AG04450 (cell line): ENCODE results near the gene GJD2. TPM values are rescaled to one million over a fixed set of nuclear protein-coding genes. Genes with fewer than 3 reads are reported as not detected.

ENCODE experiments used
- CTCF ChIA-PET: fragments of 300-600, 350-600 bp; formaldehyde crosslinking; extraction: SDS; loops from one replicate; lab custom pipeline; 2022; ENCODE audit warnings: antibody characterized with exemption, inconsistent platforms; lab: Charles Lee
- POLR2A ChIA-PET: fragments of 350-600 bp; formaldehyde crosslinking; extraction: SDS; loops from one replicate; lab custom pipeline; 2021; ENCODE audit warnings: antibody characterized with exemption, inconsistent platforms; lab: Yijun Ruan, JAX
- DNase-seq: peaks from one replicate; pipeline ENCODE4 v3.0.0-alpha.2; 2011; ENCODE audit warnings: low read depth, low spot score
- H3K27ac ChIP-seq: one replicate; pipeline ENCODE4 v1.5.1; 2012; ENCODE audit warnings: low read depth, low read length, control low read depth
- H3K27me3 ChIP-seq: one replicate; pipeline ENCODE4 v1.6.0; 2012; ENCODE audit warnings: low read length; ENCODE audit not compliant: control insufficient read depth, insufficient read depth
- H3K4me3 ChIP-seq: 2 replicates; pipeline ENCODE4 v1.5.1; 2011; ENCODE audit warnings: mild to moderate bottlenecking, low read depth, low read length, control low read depth
- H3K9me3 ChIP-seq: 2 replicates; pipeline ENCODE4 v1.5.1; 2012; ENCODE audit warnings: low read length; ENCODE audit not compliant: control insufficient read depth, insufficient read depth
- polyA plus RNA-seq: library from polyadenylated mRNA; depleted of rRNA; stranded (reverse); fragments of >200 nt; gene quantifications from 2 replicates; pipeline ENCODE4 v1.2.3, GENCODE V29; 2011
- TF ChIP-seq, protein P1 (sequence below): IDR thresholded peaks from 2 replicates; pipeline ENCODE4 v1.5.1; 2011; ENCODE audit warnings: low read depth, low read length, control low read depth, inconsistent platforms

Gene GJD2
- polyA plus RNA-seq, 1 experiment, result not detected

DNA sequence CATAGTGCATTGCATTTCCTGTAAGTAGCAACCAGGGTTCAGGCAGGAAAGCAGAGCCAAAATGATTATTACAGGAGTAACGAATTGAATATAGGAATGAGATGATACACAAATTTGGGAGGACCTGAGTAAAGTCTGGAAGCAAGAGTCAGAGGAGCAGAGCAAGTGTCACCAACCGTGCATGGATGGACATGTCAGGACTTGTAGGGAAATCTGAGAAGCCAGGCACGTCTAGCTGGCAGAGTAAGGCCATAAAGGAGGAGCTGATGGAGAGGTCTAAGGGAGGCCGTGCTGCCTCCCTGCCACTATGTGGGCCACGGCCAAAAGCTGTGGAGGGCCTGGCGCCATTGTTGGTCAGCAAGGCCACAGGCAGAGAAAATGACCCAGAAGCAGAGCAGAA, 22.4 kb downstream of the GJD2 start:
- Histone ChIP-seq H3K27ac (no peak overlapping the region), H3K4me3 (no peak overlapping the region), H3K9me3 (no peaks in the 10 kb centered on the region), H3K27me3 (peaks cover 9% of the 10 kb centered on the region)
- TF ChIP-seq, protein P1, sequence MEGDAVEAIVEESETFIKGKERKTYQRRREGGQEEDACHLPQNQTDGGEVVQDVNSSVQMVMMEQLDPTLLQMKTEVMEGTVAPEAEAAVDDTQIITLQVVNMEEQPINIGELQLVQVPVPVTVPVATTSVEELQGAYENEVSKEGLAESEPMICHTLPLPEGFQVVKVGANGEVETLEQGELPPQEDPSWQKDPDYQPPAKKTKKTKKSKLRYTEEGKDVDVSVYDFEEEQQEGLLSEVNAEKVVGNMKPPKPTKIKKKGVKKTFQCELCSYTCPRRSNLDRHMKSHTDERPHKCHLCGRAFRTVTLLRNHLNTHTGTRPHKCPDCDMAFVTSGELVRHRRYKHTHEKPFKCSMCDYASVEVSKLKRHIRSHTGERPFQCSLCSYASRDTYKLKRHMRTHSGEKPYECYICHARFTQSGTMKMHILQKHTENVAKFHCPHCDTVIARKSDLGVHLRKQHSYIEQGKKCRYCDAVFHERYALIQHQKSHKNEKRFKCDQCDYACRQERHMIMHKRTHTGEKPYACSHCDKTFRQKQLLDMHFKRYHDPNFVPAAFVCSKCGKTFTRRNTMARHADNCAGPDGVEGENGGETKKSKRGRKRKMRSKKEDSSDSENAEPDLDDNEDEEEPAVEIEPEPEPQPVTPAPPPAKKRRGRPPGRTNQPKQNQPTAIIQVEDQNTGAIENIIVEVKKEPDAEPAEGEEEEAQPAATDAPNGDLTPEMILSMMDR, result no peak
- no peak for DNase-seq
- ChIA-PET CTCF (no interaction called here), POLR2A (no interaction called here)

DNA sequence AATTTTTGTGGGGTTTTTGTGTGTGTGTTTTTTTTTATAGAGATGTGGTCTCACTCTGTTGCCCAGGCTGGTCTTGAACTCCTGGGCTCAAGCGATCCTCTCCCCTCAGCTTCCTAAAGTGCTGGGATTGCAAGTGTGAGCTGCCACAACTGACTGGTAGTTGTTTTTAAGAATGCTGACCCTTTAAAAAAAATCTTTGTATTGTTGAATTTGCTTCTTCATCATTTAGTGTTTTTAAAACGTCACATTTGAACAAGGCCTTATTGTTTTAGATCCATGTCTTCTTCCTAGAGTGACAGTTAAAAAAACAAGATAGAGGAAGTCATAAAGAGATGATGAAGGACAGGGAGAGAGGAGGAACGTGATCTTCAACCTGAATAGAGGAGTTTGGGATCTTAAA, 24.1 kb downstream of the GJD2 start:
- ChIA-PET POLR2A (no interaction called here), CTCF (no interaction called here)
- H3K9me3 ChIP-seq, result no peaks in the 10 kb centered on the region; the same call in 1 of the 2 replicates
- TF ChIP-seq, protein P1, result no peak
- DNase-seq, result no peak
- no peak overlapping the region for H3K27ac ChIP-seq
- no peak overlapping the region for H3K4me3 ChIP-seq
- H3K27me3 ChIP-seq, result peaks cover 4% of the 10 kb centered on the region

DNA sequence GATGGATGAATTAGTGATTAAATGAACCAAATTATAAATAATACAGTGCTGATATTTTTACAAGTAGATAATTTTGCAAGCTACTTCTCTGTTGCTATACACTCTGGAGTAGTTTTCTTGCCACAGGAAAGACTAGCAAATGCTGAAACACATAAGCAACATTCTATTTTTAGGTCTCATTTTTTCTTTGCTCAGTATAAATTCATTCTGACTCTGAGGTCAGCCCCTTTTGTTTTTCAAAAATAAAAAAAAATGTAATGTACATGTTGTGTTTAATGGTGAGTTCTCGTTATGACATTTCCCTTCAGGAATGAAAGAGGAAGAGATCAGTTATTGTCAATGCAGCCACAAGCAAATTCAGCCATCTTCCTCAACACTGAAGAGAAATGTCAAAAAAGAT, 24.9 kb downstream of the GJD2 start:
- ChIA-PET CTCF (interaction anchor here (1.3 kb wide), 1 partner anchor 191 kb away, joined by 3 read pairs; no protein-coding TSS in a partner anchor), POLR2A (no interaction called here)
- Histone ChIP-seq H3K9me3 (no peaks in the 10 kb centered on the region; the same call in 1 of the 2 replicates), H3K27ac (no peak overlapping the region), H3K4me3 (no peak overlapping the region), H3K27me3 (no peaks in the 10 kb centered on the region)
- no peak for DNase-seq
- TF ChIP-seq, protein P1, result no peak

DNA sequence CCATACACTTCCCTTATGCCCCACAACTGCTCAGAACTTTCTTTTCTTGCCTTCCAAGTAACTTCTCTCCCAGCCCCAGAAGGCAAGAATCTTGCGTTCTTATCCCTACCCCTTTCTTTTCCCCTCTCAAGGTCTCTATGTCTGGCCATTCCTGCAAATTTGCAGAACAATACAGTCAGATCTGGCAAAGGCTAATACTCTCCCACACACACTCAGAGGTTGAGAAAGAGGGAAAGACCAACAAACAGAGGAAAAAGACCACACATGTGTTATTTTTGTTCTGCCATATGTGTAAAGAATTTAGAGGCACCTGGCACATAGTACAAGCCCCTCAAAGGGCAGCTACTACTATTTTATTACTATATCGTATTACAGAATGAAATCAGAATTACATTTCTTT, 25.7 kb downstream of the GJD2 start:
- Histone ChIP-seq H3K27ac (no peak overlapping the region), H3K27me3 (no peaks in the 10 kb centered on the region), H3K4me3 (no peak overlapping the region), H3K9me3 (no peaks in the 10 kb centered on the region; the same call in 1 of the 2 replicates)
- CTCF ChIA-PET, result interaction anchor here (1.3 kb wide), 1 partner anchor 191 kb away, joined by 3 read pairs; no protein-coding TSS in a partner anchor
- POLR2A ChIA-PET, result no interaction called here
- TF ChIP-seq, protein P1, result no peak
- DNase-seq, result no peak

DNA sequence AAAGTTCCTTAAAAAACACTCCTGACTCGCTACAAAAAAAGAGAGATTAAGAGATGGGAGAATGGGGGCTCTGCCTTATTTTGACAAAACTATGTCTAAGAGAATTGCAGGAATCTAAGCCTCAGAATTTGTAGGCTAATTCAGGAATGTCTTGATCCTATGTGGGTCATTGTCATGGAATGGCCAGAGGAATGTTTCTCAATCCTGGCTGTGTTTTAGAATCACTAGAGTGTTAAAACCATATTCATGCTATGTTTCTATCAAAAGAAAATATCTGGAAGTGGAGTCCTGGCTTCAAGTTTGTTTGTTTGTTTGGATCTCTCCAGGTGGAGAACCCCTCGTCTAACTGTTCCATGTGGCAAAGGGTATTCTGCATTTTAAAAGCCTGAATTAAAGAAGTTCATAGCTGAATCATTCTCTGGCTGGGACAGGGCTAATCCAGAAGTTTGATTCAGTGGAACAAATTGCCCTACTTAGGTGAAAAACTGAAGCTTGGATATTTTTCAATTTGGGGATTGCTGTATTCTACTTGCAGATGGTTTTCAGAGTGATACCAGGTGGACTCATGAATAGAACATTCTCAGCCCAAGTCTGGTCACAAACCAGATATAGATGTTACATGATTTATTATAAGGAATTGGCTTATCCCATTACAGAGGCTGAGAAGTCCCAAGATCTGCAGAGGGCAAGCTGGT, 28.2 kb downstream of the GJD2 start:
- TF ChIP-seq, protein P1, result no peak
- Histone ChIP-seq H3K27me3 (no peaks in the 10 kb centered on the region), H3K27ac (no peak overlapping the region), H3K4me3 (no peak overlapping the region), H3K9me3 (no peaks in the 10 kb centered on the region; the same call in 1 of the 2 replicates)
- ChIA-PET CTCF (interaction anchor here (1.3 kb wide), 1 partner anchor 194 kb away, joined by 3 read pairs; no protein-coding TSS in a partner anchor), POLR2A (no interaction called here)
- peak; percentile 6 for DNase-seq
